C1 segment of cervical spinal cord (tissue), 14 donors: Measurements from ENCODE around the gene DLGAP1.
A peak's percentile ranks its signal among the peaks of the same experiment; 100 is the strongest.

ENCODE experiments used
- DNase-seq, 14 donors: peaks; one replicate each; lab custom pipeline; 2025; lab: John Stamatoyannopoulos, UW

Gene DLGAP1

GRCh38 chr18:3995476-3996102 lies 459.5 kb downstream of the DLGAP1 start:
- peak in 6 of 14 donors; percentile 1 to 57 (median 9) for DNase-seq

- DNase-seq: peak in 1 of 14 donors; percentile 11
Observed at GRCh38 chr18:3993941-3994687, 461.0 kb downstream of the DLGAP1 start.

GRCh38 chr18:3985664-3986063 lies 469.4 kb downstream of the DLGAP1 start:
- DNase-seq: no peak

GRCh38 chr18:3985020-3985419 lies 470.1 kb downstream of the DLGAP1 start:
- DNase-seq: no peak

GRCh38 chr18:3984163-3984757 lies 470.8 kb downstream of the DLGAP1 start:
- no peak for DNase-seq

GRCh38 chr18:3983351-3983969 lies 471.6 kb downstream of the DLGAP1 start:
- DNase-seq: no peak

- DNase-seq: no peak
Observed at GRCh38 chr18:3982541-3982940, 472.6 kb downstream of the DLGAP1 start.

GRCh38 chr18:3979024-3979423 lies 476.1 kb downstream of the DLGAP1 start:
- no peak for DNase-seq

- DNase-seq: peak in 2 of 14 donors; percentile 8 to 13
Observed at GRCh38 chr18:3973191-3973850, 481.8 kb downstream of the DLGAP1 start.

GRCh38 chr18:3972291-3972930 lies 482.7 kb downstream of the DLGAP1 start:
- DNase-seq: no peak

- no peak for DNase-seq
Observed at GRCh38 chr18:3970929-3971328, 484.2 kb downstream of the DLGAP1 start.

GRCh38 chr18:3967359-3968180 lies 487.5 kb downstream of the DLGAP1 start:
- no peak for DNase-seq

- DNase-seq: no peak
Observed at GRCh38 chr18:3966642-3967358, 488.3 kb downstream of the DLGAP1 start.

GRCh38 chr18:3966246-3966641 lies 488.9 kb downstream of the DLGAP1 start:
- DNase-seq: no peak

- no peak for DNase-seq
Observed at GRCh38 chr18:3960977-3961376, 494.1 kb downstream of the DLGAP1 start.

- DNase-seq: no peak
Observed at GRCh38 chr18:3960142-3960541, 495.0 kb downstream of the DLGAP1 start.

GRCh38 chr18:3952031-3952430 lies 503.1 kb downstream of the DLGAP1 start:
- DNase-seq: no peak

- DNase-seq: no peak
Observed at GRCh38 chr18:3950668-3951404, 504.3 kb downstream of the DLGAP1 start.

GRCh38 chr18:3948958-3949357 lies 506.1 kb downstream of the DLGAP1 start:
- no peak for DNase-seq
